GM19397 (cell line): ENCODE measurements around the gene CCDC144A.
"Not testable (repeated sequence)": the region's sequence is repeated elsewhere in the genome, so short reads cannot be mapped to it uniquely, and the experiment has no call there.

Experiments
- ATAC-seq: cut with Tn5 transposase; IDR thresholded peaks from one replicate; pipeline ENCODE4 v1.9.1; 2021; ENCODE audit warnings: mild to moderate bottlenecking, moderate library complexity; ENCODE audit not compliant: unreplicated experiment

CCDC144A gene

GRCh38 chr17:16750515-16750914, 60.5 kb downstream of the CCDC144A start:
- not testable (repeated sequence) for ATAC-seq

- ATAC-seq: not testable (repeated sequence)
Measured at GRCh38 chr17:16751224-16751923, 61.3 kb downstream of the CCDC144A start.

- ATAC-seq: not testable (repeated sequence)
Measured at GRCh38 chr17:16751924-16752287, 61.9 kb downstream of the CCDC144A start.

GRCh38 chr17:16757520-16757919, 67.5 kb downstream of the CCDC144A start:
- ATAC-seq: not testable (repeated sequence)

GRCh38 chr17:16758177-16758576, 68.1 kb downstream of the CCDC144A start:
- ATAC-seq: not testable (repeated sequence)

- not testable (repeated sequence) for ATAC-seq
Measured at GRCh38 chr17:16768290-16769175, 78.5 kb downstream of the CCDC144A start.

- not testable (repeated sequence) for ATAC-seq
Measured at GRCh38 chr17:16772394-16773145, 82.5 kb downstream of the CCDC144A start.

- not testable (repeated sequence) for ATAC-seq
Measured at GRCh38 chr17:16773146-16773522, 83.1 kb downstream of the CCDC144A start.

- not testable (repeated sequence) for ATAC-seq
Measured at GRCh38 chr17:16787851-16788250, 97.8 kb downstream of the CCDC144A start.

GRCh38 chr17:16788889-16789536, 99.0 kb downstream of the CCDC144A start:
- not testable (repeated sequence) for ATAC-seq

- not testable (repeated sequence) for ATAC-seq
Measured at GRCh38 chr17:16789622-16790021, 99.6 kb downstream of the CCDC144A start.

GRCh38 chr17:16790313-16790871, 100.4 kb downstream of the CCDC144A start:
- ATAC-seq: not testable (repeated sequence)

- ATAC-seq: not testable (repeated sequence)
Measured at GRCh38 chr17:16794215-16794614, 104.2 kb downstream of the CCDC144A start.

GRCh38 chr17:16795894-16796293, 105.9 kb downstream of the CCDC144A start:
- ATAC-seq: not testable (repeated sequence)

GRCh38 chr17:16804851-16805250, 114.8 kb downstream of the CCDC144A start:
- ATAC-seq: not testable (repeated sequence)

GRCh38 chr17:16806599-16806998, 116.6 kb downstream of the CCDC144A start:
- ATAC-seq: not testable (repeated sequence)

GRCh38 chr17:16807620-16808019, 117.6 kb downstream of the CCDC144A start:
- not testable (repeated sequence) for ATAC-seq

- ATAC-seq: not testable (repeated sequence)
Measured at GRCh38 chr17:16810236-16810635, 120.2 kb downstream of the CCDC144A start.

- not testable (repeated sequence) for ATAC-seq
Measured at GRCh38 chr17:16812126-16812525, 122.1 kb downstream of the CCDC144A start.

- ATAC-seq: no peak
Measured at GRCh38 chr17:16814439-16814838, 124.4 kb downstream of the CCDC144A start.
